ENCODE results near the gene GPR146. TPM values are rescaled to one million over a fixed set of nuclear protein-coding genes. Genes with fewer than 3 reads are reported as not detected.

GPR146 gene
- total RNA-seq, 1 experiment from 2014 or later: 0.92 TPM

- TF ChIP-seq PREB (CRISPR knock-in tag; IDR thresholded peaks at IDR 0.05; ENCODE audit: borderline replicate concordance) (no peak), PRRX2 (CRISPR knock-in tag; IDR thresholded peaks at IDR 0.05) (no peak), ATF1 (CRISPR knock-in tag; IDR thresholded peaks at IDR 0.05) (no peak), NR2C2 (CRISPR knock-in tag; IDR thresholded peaks at IDR 0.05) (no peak), ETV6 (CRISPR knock-in tag; IDR thresholded peaks at IDR 0.05) (no peak), NR1H2 (CRISPR knock-in tag; IDR thresholded peaks at IDR 0.05) (no peak), HMGXB4 (CRISPR knock-in tag; IDR thresholded peaks at IDR 0.05) (no peak), ZNF317 (CRISPR knock-in tag; IDR thresholded peaks at IDR 0.05; ENCODE audit: borderline replicate concordance, low read depth) (no peak), CREB1 (CRISPR knock-in tag; IDR thresholded peaks at IDR 0.05) (no peak)
Measured at GRCh38 chr7:1016577-1017531, 27.5 kb upstream of the GPR146 start (continued).

- no peaks in the 10 kb centered on the region for H3K4me1 Mint-ChIP-seq
- H3K27me3 Mint-ChIP-seq (ENCODE audit: low read depth): no peaks in the 10 kb centered on the region
- H3K36me3 Mint-ChIP-seq: no peaks in the 10 kb centered on the region; the same call in 1 of the 2 replicates
- H3K4me3 Mint-ChIP-seq: no peak overlapping the region
- peak overlapping the region; percentile 93 for H3K27ac Mint-ChIP-seq
- POLR2A ChIA-PET: no interaction called here
- CTCF ChIA-PET: interaction anchor here (2.2 kb wide), 1 partner anchor 25 kb away, joined by 13 read pairs; no protein-coding TSS in a partner anchor
- ATAC-seq: no peak
- H3K9me3 Mint-ChIP-seq: no peaks in the 10 kb centered on the region
- DNase-seq (ENCODE audit: low spot score): no peak
- TF ChIP-seq CTCF (IDR thresholded peaks at IDR 0.05): no peak
- TF ChIP-seq TEAD4 (CRISPR knock-in tag; IDR thresholded peaks at IDR 0.05): no peak
- TF ChIP-seq MXD4 (CRISPR knock-in tag; IDR thresholded peaks at IDR 0.05; ENCODE audit: borderline replicate concordance): no peak
- TF ChIP-seq FOXK1 (CRISPR knock-in tag; IDR thresholded peaks at IDR 0.05): no peak
- TF ChIP-seq ZNF532 (CRISPR knock-in tag; IDR thresholded peaks at IDR 0.05; ENCODE audit: borderline replicate concordance): no peak
- TF ChIP-seq SOX15 (CRISPR knock-in tag; IDR thresholded peaks at IDR 0.05): no peak
Measured at GRCh38 chr7:1017586-1018333, 26.6 kb upstream of the GPR146 start.
